ENCODE results near the gene SEMA4A.
A peak's percentile ranks its signal among the peaks of the same experiment; 100 is the strongest.
"Not testable (repeated sequence)": the region's sequence is repeated elsewhere in the genome, so short reads cannot be mapped to it uniquely, and the experiment has no call there.

Gene SEMA4A

GRCh38 chr1:156119503-156120209 is 33.7 kb upstream of the SEMA4A start:
- DNase-seq, result no peak

GRCh38 chr1:156120318-156120717 is 33.1 kb upstream of the SEMA4A start:
- DNase-seq, result no peak

- not testable (repeated sequence) for DNase-seq
These were observed 32.4 kb upstream of the SEMA4A start for GRCh38 chr1:156121005-156121404.

GRCh38 chr1:156121457-156121856 is 31.9 kb upstream of the SEMA4A start:
- no peak for DNase-seq

GRCh38 chr1:156122086-156122485 is 31.3 kb upstream of the SEMA4A start:
- DNase-seq, result no peak

- no peak for DNase-seq
These were observed 30.6 kb upstream of the SEMA4A start for GRCh38 chr1:156122519-156123355.

GRCh38 chr1:156123356-156124196 is 29.8 kb upstream of the SEMA4A start:
- no peak for DNase-seq

DNA sequence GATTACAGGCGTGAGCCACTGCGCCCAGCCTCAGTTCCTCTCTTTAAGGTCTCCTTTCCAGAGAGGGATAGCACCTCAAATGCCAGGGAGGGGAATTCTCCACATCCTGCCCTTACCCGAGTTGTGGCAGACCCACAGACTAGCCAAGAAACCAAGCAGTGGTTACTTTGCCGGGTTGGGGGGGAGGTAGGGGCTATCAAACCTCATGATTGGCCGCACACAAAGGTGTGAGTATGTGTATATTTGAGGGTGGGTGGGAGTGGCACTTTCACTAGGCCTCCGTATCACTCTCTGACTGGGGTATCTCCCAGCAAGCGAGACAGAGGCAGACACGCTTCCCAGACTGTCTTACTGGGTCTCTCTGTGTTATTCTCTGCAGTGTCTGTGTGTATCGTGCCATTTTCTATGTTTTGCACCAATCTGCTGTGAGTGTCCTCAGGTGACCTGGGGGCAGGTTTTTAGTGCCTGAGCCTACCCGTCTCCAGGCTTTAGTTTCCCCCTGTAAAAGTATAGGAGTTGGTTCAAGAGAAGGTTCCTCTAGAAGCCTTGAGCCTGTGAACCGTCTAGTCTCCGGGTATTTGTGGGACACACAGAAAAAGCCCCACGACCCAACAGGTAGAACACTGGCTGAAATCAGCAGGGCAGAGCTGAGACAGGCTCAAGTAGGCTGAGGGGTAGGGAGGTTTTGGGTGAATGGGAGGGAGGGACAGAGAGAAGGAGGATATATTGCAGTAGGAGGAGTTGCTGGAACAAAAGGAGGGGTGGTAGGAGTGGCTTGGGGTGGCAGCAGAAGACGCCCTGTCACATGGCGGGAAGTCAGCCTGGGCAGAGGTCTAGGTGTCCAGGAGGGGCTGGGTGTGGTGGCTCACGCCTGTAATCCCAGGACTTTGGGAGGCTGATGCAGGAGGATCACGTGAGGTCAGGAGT is 28.6 kb upstream of the SEMA4A start:
- DNase-seq, result no peak

DNA sequence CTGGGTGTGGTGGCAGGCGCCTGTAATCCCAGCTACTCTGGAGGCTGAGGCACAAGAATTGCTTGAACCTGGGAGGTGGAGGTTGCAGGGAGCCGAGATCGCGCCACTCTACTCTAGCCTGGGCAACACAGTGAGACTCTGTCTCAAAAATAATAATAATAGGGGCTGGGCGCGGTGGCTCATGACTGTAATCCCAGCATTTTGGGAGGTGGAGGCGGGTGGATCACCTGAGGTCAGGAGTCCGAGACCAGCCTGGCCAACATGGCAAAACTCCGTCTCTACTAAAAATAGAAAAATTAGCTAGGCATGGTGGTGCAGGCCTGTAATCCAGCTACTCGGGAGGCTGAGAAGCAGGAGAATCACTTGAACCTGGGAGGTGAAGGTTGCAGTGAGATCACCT is 27.8 kb upstream of the SEMA4A start:
- not testable (repeated sequence) for DNase-seq

DNA sequence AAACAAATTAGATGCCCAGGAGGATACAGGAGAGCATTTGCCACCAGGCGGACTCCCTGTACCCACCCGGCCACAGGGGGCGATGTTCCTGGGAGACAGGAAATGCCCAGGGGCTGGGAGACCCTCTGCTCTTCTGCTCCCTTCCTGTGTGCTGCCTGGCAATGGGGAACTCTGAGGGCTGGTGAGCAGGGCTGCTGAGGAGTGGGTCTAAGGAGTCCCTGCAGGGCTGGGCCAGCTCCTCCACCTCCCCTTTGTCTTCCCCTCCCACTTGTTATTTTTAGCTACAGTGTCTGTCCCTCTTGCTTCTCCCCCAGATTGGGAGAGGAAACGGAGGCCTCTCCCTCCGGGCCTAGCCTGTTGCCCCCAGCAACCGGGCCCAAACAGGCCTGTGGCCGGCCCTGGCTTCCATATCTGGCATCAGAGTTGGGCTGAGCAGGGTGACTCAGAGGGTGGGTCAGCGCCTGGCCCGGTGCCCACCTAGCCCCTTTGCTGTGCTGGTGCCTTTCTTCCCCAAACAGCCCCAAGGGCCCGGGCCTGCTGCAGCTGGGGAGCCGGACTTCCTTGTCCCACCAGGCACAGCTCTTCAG is 27.2 kb upstream of the SEMA4A start:
- DNase-seq, result peak; percentile 76 to 85

- DNase-seq, result no peak
These were observed 26.5 kb upstream of the SEMA4A start for GRCh38 chr1:156126630-156127534.

- DNase-seq, result no peak
These were observed 25.1 kb upstream of the SEMA4A start for GRCh38 chr1:156128308-156128653.

GRCh38 chr1:156128654-156129597 is 24.5 kb upstream of the SEMA4A start:
- no peak for DNase-seq

- DNase-seq, result peak in 1 of 2 experiments; percentile 26
These were observed 23.5 kb upstream of the SEMA4A start for GRCh38 chr1:156129687-156130577.

DNA sequence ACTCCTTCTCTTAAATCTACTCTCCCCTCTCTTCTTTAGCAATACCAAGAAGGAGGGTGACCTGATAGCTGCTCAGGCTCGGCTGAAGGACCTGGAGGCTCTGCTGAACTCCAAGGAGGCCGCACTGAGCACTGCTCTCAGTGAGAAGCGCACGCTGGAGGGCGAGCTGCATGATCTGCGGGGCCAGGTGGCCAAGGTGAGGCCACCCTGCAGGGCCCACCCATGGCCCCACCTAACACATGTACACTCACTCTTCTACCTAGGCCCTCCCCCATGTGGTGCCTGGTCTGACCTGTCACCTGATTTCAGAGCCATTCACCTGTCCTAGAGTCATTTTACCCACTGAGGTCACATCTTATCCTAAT is 22.8 kb upstream of the SEMA4A start:
- no peak for DNase-seq

DNA sequence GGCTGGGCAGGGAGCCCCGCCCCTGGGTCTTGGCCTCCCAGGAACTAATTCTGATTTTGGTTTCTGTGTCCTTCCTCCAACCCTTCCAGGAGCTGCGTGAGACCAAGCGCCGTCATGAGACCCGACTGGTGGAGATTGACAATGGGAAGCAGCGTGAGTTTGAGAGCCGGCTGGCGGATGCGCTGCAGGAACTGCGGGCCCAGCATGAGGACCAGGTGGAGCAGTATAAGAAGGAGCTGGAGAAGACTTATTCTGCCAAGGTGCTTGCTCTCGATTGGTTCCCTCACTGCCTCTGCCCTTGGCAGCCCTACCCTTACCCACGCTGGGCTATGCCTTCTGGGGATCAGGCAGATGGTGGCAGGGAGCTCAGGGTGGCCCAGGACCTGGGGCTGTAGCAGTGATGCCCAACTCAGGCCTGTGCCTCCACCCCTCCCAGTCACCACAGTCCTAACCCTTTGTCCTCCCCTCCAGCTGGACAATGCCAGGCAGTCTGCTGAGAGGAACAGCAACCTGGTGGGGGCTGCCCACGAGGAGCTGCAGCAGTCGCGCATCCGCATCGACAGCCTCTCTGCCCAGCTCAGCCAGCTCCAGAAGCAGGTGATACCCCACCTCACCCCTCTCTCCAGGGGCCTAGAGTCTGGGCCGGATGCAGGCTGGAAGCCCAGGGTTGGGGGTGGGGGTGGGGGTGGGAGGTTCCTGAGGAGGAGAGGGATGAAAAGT is 18.5 kb upstream of the SEMA4A start:
- no peak for DNase-seq

- no peak for DNase-seq
These were observed 17.2 kb upstream of the SEMA4A start for GRCh38 chr1:156135930-156136871.

All from NCI-H1930 (cell line).